Psoas muscle (tissue), 8 donors: Measurements from ENCODE around the gene ADCY5. TPM values are rescaled to one million over a fixed set of nuclear protein-coding genes. Genes with fewer than 3 reads are reported as not detected.

ENCODE experiments used
- ATAC-seq, 4 donors: fragments of 200-7000 bp; cut with Tn5 transposase; one replicate each; pipeline ENCODE4 v1.9.1; 2020; ENCODE audit warnings: moderate library complexity in 3 of 4, mild to moderate bottlenecking in 2 of 4
- DNase-seq, 2 donors: peaks; one replicate each; pipeline ENCODE4 v3.0.0-alpha.2; 2020
- H3K27ac ChIP-seq: fragments of 200-600 bp; one replicate; pipeline ENCODE4 v1.8.0; 2022
- H3K27me3 ChIP-seq, 3 donors: fragments of 200-600 bp in 1 of 3; one replicate each; pipeline versions ENCODE4 v1.6.1 to v1.8.0; 2013 to 2022; ENCODE audit warnings: low read length in 2 of 3, mild to moderate bottlenecking in 2 of 3, moderate library complexity in 1 of 3; ENCODE audit not compliant: insufficient read depth in 3 of 3
- H3K36me3 ChIP-seq, 2 donors: fragments of 200-600 bp in 1 of 2; one replicate each; pipeline versions ENCODE4 v1.6.1 to v1.8.0; 2013 to 2022; ENCODE audit warnings: low read depth in 1 of 2, mild to moderate bottlenecking in 1 of 2, moderate library complexity in 1 of 2; ENCODE audit not compliant: insufficient read depth in 1 of 2
- H3K4me1 ChIP-seq: fragments of 200-600 bp; one replicate; pipeline ENCODE4 v1.8.0; 2022
- H3K4me3 ChIP-seq: fragments of 200-600 bp; one replicate; pipeline ENCODE4 v1.8.0; 2022; ENCODE audit warnings: mild to moderate bottlenecking
- H3K9me3 ChIP-seq: fragments of 200-600 bp; one replicate; pipeline ENCODE4 v1.8.0; 2022
- WGBS, 3 donors: extraction: QIAGEN DNeasy Blood & Tissue Kit; methylation state at CpG; one replicate each; pipeline versions ENCODE4 v1.1.6 to v1.1.7; 2013; 5-methylcytosine and 5-hydroxymethylcytosine counted together
- intact Hi-C, 2 donors: fragments of 100-400 bp; cut with DNase I; formaldehyde crosslinking; loops; one replicate each; pipeline versions ENCODE4 v1.11.0 to v1.14.2; 2022
- polyA plus RNA-seq, 3 donors: library from polyadenylated mRNA; stranded (reverse); fragments of 200-250 nt; gene quantifications; one replicate each; pipeline ENCODE4 v1.2.3, GENCODE V29; 2013
- total RNA-seq, 4 donors: library from RNA; stranded (reverse); fragmentation: NEBNext Ultra II Directional in 2 of 4; extraction: Animal tissue kit (Norgen Biotek cat#: 25700) in 2 of 4; gene quantifications; one replicate each; pipeline versions ENCODE4 v1.2.1 to v1.2.4, GENCODE V29; 2021 to 2023
- TF ChIP-seq, protein P1 (sequence below): fragments of 200-600 bp; IDR thresholded peaks from one replicate; pipeline ENCODE4 v1.8.0; 2022; ENCODE audit warnings: antibody characterized with exemption
- donor health status: healthy with polysubstance abuse.
- donor health status: DM: no; HTN: no; CAD: no; lungs with moderate emphysema.
- donor health status: Bipolar disorder and iron deficiency.
- donor health status: healthy.
- donor health status: DM: yes; HTN: yes; CAD: no.
- donor health status: DM: no; HTN: no; CAD: no.
- donor health status: DM: no; HTN: no; CAD: no.
- donor health status: DM: yes; HTN: yes; CAD: no.

Gene ADCY5
- total and polyA plus RNA-seq, 7 donors, result 1.0 to 4.4 (median 1.6) TPM

DNA sequence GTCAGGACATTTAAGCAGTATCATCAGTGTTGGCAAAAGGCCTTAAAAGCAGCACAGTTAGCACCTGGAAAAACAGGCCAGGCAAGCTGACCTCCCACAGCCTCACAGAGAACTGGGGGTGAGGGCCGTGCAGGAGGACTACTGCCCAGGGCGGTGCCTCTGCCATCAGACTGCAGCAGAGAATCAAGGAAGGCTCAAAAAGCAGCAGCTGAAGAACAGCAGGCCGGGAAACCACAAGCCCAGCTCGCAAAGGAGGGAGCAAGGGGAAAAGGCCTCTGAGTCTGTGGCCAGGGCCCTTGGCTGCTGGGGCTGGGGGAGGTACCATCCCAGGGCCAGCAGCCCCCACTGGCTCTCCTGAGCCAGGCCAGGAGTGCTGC, 163.0 kb downstream of the ADCY5 start:
- Histone ChIP-seq H3K4me3 (no peak overlapping the region), H3K27me3 (no peaks in the 10 kb centered on the region), H3K4me1 (no peaks in the 10 kb centered on the region), H3K36me3 (peaks cover 0 to 3% of the 10 kb centered on the region in 2 donors), H3K27ac (no peak overlapping the region), H3K9me3 (no peaks in the 10 kb centered on the region)
- TF ChIP-seq, protein P1, sequence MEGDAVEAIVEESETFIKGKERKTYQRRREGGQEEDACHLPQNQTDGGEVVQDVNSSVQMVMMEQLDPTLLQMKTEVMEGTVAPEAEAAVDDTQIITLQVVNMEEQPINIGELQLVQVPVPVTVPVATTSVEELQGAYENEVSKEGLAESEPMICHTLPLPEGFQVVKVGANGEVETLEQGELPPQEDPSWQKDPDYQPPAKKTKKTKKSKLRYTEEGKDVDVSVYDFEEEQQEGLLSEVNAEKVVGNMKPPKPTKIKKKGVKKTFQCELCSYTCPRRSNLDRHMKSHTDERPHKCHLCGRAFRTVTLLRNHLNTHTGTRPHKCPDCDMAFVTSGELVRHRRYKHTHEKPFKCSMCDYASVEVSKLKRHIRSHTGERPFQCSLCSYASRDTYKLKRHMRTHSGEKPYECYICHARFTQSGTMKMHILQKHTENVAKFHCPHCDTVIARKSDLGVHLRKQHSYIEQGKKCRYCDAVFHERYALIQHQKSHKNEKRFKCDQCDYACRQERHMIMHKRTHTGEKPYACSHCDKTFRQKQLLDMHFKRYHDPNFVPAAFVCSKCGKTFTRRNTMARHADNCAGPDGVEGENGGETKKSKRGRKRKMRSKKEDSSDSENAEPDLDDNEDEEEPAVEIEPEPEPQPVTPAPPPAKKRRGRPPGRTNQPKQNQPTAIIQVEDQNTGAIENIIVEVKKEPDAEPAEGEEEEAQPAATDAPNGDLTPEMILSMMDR, result no peak
- ATAC-seq (peak in 1 of 4 donors; percentile 14), DNase-seq (no peak)
- intact Hi-C loops, result no loop called here
- WGBS, 3 donors, result 67 to 83% (median 79%) methylated on average over 4 of the region's 4 CpGs

DNA sequence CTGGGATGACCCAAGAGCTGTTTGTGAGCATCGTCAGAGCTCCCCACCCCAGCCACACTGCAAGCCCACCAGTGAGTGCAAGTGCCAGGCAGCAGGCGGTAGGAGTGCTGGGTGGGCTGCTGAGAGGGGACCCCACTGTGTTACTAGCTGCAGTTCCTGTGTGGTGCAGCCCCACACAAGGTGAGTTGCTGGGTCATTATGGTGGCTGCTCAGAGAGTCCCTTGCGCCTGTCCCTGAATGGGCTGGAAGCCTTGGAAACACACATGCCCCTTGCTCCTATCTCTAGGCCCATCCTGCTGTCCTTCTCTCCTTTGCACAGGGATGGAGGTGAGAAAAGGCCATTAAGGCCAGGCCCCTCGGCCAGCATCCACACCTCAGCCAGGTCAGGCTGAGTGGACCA, 163.4 kb downstream of the ADCY5 start:
- no peaks in the 10 kb centered on the region for H3K27me3 ChIP-seq
- intact Hi-C loops, result no loop called here
- 81 to 91% (median 91%) methylated on average over 4 of the region's 4 CpGs for WGBS, 3 donors
- peaks cover 0 to 3% of the 10 kb centered on the region in 2 donors for H3K36me3 ChIP-seq
- no peak for ATAC-seq
- H3K4me1 ChIP-seq, result no peaks in the 10 kb centered on the region
- H3K9me3 ChIP-seq, result no peaks in the 10 kb centered on the region
- no peak overlapping the region for H3K4me3 ChIP-seq
- peak in 1 of 2 donors; percentile 48 for DNase-seq
- TF ChIP-seq, protein P1, result no peak
- H3K27ac ChIP-seq, result no peak overlapping the region

DNA sequence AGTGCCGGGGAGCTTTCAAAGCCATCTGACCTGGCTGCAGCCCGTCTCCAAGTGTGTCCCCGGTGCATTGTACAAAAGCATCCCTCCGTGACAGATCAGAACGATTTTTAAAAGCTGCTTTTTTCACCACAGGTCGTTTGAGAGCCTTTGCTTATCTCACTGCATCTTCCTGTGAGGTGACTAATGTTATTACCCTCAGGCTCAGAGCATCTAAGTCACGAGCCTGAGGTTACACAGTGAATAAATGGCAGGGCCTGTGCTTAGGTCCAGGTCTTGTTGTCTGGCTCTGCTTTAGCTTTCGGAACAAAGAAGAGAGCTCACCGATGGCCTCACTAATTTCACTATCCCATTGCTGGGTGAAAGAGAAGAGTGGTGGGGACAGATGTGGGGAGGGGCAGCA, 163.8 kb downstream of the ADCY5 start:
- no peaks in the 10 kb centered on the region for H3K27me3 ChIP-seq
- no peak overlapping the region for H3K27ac ChIP-seq
- TF ChIP-seq, protein P1, result no peak
- DNase-seq (peak in 1 of 2 donors; percentile 28), ATAC-seq (no peak)
- H3K9me3 ChIP-seq, result no peaks in the 10 kb centered on the region
- H3K4me3 ChIP-seq, result no peak overlapping the region
- peaks cover 0 to 3% of the 10 kb centered on the region in 2 donors for H3K36me3 ChIP-seq
- intact Hi-C loops, result no loop called here
- WGBS, 3 donors, result 63 to 71% (median 63%) methylated on average over 9 of the region's 9 CpGs
- no peaks in the 10 kb centered on the region for H3K4me1 ChIP-seq

DNA sequence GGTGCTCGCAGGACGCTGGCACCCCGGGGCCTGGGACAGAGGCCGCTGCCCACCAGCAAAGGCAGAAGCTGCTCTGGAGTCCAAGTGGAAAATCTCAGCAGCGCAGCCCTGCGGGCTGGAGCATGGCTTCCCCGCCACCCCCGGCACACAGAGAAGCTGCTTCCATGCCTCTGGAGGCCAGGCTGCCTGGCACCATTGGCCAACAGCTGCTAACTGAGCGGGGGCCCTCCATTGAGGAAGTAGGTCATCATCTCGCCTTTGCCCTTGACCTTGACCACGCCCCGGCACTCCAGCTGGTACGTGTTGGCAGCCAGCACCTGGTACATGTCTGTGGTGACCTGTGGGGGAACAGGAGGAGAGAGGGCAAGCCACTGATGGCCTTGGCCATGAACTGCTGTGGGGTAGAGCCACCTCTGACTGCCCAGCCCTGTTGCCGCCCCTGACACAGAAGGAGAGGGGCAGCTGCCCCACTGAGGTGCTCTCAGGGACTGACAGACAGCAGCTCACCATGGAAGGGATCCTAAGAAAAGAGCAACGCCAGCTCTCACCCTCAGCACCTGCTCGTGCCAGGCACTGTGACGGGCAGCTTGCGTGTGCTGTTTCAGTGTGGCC, 164.4 kb downstream of the ADCY5 start:
- Histone ChIP-seq H3K27ac (no peak overlapping the region), H3K4me3 (no peak overlapping the region), H3K4me1 (no peaks in the 10 kb centered on the region), H3K9me3 (no peaks in the 10 kb centered on the region), H3K36me3 (peaks cover 0 to 3% of the 10 kb centered on the region in 2 donors), H3K27me3 (no peaks in the 10 kb centered on the region)
- WGBS, 3 donors, result 42 to 71% (median 48%) methylated on average over 18 of the region's 18 CpGs
- peak in 1 of 2 donors; percentile 48 for DNase-seq
- TF ChIP-seq, protein P1, result no peak
- peak in 1 of 4 donors; percentile 9 for ATAC-seq
- intact Hi-C loops, result no loop called here
